Measurements from ENCODE around the gene TUBB3.

The TUBB3 gene

DNA sequence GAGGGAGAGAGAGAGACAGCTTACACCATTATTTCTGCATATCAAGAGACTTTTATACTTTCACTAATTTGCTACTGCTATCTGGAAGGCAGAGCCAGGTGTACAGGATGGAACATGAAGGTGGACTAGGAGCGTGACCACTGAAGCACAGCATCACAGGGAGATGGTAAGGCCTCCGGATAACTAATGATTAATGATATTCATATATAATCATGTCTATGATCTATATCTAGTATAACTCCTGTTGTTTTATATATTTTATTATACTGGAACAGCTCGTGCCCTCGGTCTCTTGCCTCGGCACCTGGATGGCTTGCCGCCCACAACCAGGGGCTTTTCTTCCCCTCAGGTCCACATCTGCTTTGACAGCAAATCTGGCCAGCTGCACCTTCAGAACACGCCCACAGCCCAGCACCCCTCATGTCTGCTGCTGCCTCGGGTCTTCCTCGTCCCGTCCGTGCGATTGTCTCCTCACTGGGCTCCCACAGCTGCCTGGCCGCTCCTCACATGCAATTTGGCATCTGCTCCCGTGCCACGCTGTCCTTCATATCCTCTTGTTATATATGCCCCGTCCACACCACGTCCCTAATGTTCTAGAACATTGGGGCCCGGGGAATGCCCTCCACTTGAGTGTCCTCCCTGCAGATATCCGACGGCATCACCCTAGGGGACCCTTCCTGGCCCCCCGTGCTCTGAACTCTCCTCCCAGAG lies 15.2 kb downstream of the TUBB3 start:
- no peak for DNase-seq (ENCODE audit: low spot score)

DNA sequence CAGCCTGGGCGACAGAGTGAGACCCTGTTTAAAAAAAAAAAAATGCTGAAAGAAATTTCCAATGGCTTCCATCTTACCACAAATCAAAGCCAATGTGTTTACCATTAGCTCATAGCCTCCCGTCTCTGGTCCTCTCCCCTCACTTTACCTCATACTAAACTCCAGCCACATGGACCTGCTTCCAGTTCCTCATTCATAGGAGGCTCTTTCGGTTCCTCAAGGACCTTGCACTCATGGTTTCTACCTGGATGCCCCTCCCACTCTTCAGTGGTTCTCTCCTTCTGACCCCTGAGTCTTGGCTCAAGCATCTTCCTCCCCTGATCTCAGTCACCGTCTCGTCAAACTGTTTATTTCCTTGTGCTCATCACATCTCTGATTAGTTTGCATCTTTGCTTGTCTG lies 21.6 kb downstream of the TUBB3 start:
- no peak for DNase-seq (ENCODE audit: low spot score)

DNA sequence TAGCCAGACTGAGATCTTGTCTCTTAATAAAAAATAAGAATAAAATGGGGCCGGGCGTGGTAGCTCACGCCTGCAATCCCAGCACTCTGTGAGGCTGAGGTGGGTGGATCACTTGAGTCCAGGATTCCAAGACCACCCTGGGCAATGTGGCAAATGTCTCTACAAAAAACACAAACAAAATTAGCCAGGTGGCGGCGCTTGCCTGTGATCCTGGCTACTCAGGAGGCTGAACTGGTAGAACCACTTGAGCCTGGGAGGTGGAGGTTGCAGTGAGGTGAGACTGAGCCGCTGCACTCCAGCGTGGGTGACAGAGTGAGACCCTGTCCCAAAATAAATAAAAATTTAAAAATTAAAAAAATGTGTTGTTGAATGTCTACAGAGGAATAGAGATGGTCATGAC lies 22.5 kb downstream of the TUBB3 start:
- no peak for DNase-seq (ENCODE audit: low spot score)

DNA sequence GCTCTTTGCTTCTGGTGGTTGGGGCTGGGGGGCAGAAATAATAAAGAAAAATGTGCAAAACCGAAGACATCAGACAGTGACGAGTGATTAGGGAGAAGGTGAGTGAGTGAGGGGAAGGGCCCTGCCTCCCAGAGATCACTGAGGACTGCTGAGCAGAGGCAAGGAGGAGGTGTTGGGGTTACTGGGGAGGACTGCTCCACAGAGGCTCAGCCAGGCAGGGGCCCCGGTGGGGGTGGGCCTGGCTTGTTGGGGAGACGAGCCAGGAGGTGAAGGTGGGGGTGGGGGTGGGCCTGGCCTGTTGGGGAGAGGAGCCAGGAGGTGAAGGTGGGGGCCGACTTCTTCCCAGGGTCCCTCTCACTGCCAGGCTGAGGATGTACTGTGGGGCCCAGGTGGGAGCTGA lies 23.4 kb downstream of the TUBB3 start:
- no peak for DNase-seq (ENCODE audit: low spot score)

DNA sequence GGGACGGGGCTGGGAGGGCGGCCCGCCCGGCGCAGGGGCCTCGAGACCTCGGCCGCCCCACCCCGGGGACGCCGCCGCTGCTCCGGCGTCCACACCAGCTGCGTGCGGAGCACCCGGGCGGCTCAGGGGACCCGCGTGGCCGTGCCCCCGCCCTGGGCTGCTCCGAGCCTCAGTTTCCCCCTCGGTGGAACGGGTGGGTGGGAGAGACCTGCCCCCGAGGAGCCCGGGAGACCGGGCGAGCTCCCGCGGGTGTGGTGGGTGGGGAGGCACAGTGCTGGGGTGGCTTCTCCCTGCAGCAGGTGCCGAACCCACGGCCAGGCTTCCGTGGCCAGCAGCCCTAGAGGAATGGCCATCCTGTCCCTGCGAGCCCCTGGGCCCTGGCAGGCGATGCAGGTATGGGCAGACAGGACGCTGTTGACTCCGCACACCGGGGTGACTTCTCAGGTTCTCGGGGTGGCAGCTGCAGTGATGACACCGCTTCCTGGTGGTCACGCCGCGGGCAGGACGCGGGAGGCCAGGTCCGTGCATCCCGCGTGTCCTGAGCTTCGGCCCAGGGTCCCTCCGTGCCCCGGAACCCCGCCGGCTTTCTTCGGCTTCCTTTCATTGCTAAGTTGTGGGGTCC lies 26.1 kb downstream of the TUBB3 start:
- no peak for DNase-seq (ENCODE audit: low spot score)

DNA sequence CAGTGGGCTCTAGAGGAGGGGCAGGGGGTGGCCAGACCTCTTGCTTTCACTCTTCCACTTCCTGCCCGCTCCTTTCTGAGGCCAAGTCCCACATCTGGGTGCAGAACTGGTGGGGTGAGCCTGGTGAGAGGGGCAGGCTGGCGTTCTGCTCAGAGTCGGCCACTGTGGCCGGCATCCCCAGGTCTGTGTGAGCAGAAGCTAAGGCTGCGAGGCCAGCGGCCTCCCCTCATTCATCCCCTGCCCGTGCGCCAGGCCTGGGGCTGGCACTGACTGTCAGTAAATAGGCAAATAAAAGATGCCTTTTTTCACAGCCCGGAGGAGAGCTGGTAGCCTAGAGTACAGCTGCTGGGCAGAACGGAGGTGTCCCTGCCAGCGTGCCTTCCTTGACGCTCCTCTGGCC lies 26.6 kb downstream of the TUBB3 start:
- DNase-seq (ENCODE audit: low spot score), result no peak

DNA sequence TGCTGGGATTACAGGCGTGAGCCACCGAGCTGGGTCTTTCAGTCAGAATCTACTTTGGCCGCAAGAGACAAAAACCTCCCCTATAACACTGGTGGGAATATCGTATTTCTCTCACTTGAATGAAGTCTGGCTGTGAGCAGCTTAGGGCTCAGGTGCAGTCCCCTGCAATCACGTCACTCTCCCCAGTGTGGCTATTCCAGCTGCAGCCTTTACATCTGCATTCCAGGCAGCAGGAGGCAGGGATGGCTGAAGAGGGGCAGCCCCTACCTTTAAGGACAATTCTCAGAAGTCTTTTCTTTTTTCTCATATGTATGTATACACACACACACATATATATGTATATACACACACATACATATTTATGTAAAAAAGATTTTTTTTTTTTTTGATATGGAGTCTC lies 28.4 kb downstream of the TUBB3 start:
- DNase-seq (ENCODE audit: low spot score), result no peak

DNA sequence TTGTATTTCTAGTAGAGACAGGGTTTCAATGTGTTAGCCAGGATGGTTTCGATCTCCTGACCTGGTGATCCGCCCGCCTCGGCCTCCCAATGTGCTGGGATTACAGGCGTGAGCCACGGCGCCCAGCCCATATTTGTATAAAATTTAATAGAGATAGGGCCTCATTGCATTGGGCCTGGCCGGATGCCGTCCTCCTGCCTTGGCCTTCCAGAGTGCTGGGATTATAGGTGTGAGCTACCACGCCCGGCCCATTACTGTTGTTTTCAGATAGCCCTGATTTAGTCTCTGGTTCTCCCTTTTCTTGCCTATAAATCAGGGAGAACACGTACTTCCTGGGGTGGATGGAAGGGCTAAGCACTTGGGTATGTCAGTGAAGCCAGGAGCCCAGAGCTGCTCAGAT lies 28.9 kb downstream of the TUBB3 start:
- no peak for DNase-seq (ENCODE audit: low spot score)

DNA sequence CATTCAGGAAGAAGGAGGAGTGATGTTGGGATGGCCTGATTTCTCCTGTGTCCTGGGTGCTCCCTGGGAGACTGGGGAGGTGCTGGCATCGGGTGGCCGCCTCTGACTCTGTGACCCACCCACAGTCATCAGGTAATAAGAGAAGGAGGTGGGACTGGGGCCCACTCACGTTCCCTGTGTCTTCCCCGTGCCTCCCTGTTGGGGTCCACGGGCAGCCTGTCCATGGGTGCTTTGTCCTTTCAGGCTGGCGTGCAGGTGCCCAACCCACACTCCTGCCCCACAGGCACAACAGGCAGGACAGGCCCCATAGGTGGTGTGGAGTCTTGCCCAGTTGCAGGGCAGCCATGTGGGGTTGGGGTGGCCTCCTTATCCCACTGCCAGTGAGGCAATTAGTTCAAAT lies 29.4 kb downstream of the TUBB3 start:
- no peak for DNase-seq (ENCODE audit: low spot score)

DNA sequence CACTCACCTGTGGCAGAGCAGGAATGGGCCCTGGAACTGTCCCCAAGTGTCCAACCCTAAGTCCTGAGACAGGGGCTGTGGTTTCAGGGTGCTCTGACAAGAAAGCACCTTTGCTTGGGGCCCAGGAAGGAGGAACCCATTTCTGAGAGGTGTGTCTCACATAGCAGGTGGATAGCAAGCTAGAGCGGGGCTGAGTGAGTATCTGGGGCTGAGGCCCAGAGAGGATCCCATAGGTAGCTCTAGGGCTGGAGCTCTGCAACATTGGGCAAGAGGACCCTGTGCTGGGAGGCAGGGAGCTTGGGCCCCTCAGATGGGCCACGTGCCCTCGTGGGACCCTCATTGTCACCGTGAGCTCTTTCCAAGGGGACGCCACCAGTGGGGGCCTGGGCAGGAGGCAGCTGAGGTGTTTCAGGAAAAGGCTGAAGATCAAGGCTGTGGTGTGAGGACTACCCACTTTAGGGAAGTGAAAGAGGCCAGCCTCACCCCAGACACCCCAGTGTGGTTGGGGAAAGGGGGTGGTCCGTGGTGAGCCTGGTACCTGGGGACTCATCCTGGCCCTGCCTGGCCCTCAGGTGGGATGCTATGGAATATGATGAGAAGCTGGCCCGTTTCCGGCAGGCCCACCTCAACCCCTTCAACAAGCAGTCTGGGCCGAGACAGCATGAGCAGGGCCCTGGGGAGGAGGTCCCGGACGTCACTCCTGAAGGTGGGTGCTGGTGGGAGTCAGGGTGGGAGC lies 30.7 kb downstream of the TUBB3 start:
- no peak for DNase-seq (ENCODE audit: low spot score)

DNA sequence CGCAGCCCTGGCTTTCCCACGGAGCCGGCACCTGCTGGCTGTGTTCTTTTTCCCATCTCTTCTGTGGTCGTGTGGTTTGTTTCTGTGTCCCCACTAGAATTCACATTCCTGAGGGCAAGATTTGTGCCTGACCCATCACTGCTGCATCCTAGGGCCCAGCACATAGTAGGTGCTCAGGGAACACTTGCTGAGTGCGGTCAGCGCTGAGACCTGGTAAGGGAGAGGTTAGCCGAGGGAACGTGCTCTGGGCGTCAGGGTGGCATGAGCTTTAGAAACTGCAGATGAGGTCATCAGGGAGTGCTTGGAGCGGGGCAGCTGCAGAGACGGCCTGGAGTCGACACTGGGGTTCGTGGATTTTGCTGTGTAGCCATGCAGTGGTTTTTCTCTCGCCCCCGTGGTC lies 31.3 kb downstream of the TUBB3 start:
- no peak for DNase-seq (ENCODE audit: low spot score)

DNA sequence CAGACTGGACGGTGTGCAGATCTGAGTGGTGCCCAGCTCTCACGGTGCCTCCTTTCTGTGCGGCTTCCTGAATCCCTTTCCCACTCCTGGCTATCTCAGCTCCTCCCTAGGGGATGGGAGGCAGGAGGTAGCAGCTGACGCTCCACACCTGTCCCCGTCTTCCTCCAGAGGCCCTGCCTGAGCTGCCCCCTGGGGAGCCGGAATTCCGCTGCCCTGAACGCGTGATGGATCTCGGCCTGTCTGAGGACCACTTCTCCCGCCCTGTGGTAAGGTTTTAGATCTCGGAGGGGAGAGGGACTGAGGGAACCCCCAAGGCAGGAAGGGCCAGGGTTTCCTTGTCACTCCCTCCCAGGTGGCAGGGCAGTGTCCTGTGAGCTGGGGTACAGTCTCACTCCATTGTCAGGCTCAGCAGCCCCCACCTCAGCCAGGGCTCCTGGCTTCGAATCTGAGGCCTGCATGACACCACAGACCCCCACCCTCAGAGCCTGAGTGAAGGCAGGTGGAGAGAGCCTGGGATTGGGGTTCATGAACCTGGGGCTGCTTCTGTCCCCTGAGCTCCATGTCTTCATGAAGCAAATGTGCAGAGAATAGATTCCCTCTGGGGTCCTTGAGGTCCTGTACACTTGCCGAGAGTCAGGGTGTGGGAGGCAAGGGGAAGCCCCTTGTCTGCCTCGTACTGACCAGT lies 32.0 kb downstream of the TUBB3 start:
- DNase-seq (ENCODE audit: low spot score), result no peak

DNA sequence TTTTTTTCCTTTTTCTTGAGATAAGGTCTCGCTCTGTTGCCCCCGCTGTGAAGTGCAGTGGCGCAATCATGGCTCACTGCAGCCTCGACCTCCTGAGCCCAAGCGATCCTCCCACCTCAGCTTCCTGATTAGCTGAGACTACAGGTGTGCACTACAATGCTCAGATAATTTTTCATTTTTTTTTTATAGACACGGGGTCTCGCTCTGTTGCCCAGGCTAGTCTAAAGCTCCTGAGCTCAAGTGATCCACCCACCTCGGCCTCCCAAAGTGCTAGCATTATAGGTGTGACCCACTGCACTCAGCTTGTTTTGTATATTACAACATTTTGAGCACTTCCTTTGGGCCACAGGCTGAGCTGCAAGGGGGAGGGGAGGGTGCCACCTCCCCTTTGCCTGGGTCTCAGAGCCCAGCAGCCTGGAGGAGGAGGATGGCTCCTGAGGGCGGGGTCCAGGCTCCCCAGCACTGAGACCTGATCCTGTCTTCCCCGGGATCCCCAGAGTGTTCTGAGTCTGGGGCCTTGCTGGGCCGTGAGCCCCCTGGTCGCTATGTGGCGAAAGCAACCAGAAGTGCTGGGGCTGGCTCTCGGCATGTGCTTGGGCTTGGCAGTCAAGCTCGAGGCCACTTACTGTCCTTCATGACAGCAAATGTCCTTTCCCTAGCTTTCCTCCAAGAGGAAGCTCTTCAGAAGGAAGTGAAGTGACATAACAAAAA lies 33.5 kb downstream of the TUBB3 start:
- DNase-seq (ENCODE audit: low spot score), result no peak

DNA sequence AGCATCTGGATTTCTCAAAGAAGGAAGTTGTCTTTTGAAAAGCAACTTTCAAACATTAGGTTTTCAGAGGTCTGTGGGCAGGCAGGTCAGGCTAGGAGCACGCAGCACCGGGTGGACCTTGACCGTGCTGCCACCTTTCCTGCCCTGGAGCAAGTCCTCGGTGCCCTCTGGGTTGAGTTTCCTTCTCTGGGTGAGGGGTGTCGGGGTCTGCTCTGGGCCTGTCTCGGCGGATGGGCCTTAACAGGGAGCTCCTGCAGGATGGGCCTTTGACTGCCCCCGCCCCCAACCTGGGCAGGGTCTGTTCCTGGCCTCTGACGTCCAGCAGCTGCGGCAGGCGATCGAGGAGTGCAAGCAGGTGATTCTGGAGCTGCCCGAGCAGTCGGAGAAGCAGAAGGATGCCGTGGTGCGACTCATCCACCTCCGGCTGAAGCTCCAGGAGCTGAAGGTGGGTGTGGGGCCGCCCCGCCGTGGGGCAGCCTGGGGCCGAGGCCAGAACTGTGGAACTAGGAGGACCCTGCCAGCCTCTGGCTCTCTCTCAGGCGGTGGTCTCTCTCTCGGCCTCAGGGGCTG lies 34.2 kb downstream of the TUBB3 start:
- DNase-seq (ENCODE audit: low spot score), result no peak

DNA sequence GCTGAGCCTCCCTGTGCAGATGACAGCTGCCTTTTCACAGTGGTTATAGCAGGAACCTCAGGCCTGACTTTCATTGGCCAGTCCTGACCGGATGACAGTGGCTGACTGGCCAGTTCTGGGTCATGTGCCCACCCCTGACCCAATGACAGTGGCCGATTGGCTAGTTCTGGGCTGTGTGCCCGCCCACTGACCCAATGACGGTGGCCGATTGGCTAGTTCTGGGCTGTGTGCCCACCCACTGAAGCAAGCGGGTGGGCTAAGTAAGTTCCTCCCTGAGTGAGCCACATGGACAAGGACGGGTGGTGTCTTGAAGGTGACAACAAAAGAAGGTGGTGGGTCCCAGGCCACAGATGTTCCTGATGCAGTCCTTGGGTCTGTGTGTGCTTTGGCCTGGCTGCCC lies 34.9 kb downstream of the TUBB3 start:
- peak; percentile 48 for DNase-seq (ENCODE audit: low spot score)

DNA sequence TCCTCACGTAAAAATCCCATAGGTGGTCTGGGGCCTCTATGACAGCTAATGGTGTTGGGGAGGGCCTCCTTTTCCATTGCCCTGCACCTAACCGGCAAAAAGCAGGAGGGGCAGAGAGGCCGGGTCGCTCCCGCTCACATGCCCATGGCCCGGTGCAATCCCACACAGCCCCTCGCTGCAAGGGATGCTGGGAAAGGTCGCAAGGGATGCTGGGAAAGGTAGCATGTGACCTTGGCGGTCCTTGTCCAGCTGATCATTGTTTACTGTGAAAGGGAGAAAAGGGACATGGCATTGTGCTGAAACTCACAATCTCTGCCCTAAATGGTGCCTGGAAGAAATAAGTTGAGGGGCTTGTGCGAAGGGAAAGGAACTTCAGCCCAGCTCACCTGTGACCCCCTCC lies 35.5 kb downstream of the TUBB3 start:
- DNase-seq (ENCODE audit: low spot score), result no peak

DNA sequence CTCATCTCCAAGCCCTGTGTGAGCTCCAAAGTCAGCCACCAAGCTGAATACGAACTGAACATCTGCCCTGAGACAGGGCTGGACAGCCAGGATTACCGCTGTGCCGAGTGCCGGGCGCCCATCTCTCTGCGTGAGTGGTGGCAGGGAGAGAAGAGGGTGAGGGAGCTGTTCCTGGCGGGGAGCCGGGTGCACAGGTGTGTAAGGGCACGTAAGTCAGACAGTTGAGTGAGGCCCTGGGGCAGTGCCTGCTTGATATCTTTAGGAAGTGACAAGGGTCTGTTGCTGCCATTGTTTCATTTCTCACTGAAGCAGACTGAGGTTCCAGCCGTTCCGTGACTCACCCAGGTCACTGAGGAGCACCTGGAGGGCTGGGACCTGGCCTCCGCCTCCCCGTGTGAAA lies 37.8 kb downstream of the TUBB3 start:
- DNase-seq (ENCODE audit: low spot score), result no peak

DNA sequence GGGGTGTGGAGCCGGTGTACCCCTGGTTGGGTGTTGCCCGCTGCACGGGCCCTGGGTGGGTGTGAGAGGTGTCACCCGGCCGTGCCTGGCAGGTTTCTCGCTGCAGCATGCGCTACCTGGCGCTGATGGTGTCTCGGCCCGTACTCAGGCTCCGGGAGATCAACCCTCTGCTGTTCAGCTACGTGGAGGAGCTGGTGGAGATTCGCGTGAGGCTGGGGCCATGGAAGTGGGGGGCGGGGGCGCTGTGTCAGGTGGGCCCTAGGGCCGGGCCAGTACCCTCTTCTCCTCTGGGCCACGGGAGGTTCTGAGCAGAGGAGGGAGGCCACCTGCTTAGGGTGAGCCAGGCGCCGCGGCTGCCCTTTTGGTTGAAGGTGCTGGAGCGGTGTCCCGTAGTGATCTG lies 38.8 kb downstream of the TUBB3 start:
- no peak for DNase-seq (ENCODE audit: low spot score)

DNA sequence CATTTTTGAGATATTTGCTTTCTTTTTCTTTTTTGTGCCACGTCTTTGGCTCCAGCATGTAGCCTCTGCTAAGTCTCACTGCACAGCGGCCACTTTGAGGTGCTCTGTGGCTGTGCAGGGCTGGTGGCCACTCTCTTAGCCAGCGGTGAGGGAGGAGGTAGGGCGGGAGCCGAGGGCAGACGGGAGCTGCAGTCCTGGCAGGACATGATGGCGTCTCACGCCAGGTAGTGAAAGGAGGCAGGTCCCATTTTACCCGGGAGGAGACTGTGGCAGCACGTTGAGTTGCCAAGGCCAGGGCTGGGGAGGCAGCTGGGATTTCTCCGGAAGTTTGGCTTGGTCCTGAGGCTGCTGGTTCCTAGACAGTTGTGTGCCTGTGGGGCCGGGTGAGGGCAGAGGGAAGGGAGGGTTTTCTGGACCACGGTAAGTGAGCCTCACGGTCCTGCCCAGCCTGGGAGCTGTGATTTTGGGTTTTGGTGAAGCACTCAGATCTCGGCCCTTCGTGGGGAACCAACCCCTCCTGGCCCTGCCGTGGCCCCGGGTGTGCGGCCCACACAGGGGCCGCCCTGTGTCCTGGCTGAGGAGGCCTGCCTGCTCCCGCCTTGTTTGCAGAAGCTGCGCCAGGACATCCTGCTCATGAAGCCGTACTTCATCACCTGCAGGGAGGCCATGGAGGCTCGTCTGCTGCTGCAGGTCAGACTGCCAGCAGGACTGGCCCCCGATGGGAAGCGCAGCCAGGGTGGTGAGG lies 39.8 kb downstream of the TUBB3 start:
- no peak for DNase-seq (ENCODE audit: low spot score)

DNA sequence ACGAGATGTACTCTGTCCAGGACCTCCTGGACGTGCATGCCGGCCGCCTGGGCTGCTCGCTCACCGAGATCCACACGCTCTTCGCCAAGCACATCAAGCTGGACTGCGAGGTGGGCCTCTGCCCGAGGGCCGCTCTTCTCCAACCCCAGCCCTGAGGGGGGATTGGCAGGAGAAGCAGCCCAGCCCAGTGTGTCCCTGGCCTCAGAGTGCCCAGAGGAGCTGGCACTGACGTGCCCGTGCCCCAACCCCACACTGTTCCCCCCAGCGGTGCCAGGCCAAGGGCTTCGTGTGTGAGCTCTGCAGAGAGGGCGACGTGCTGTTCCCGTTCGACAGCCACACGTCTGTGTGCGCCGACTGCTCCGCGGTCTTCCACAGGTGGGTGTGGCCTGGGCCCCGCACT lies 41.1 kb downstream of the TUBB3 start:
- no peak for DNase-seq (ENCODE audit: low spot score)
